ENCODE data around the gene B3GALT6. TPM values are rescaled to one million over a fixed set of nuclear protein-coding genes. Genes with fewer than 3 reads are reported as not detected.
"Not testable (repeated sequence)": the region's sequence is repeated elsewhere in the genome, so short reads cannot be mapped to it uniquely, and the experiment has no call there.

The B3GALT6 gene
- total and polyA plus RNA-seq, 5 donors = 9.1 to 13.3 (median 11.1) TPM

DNA sequence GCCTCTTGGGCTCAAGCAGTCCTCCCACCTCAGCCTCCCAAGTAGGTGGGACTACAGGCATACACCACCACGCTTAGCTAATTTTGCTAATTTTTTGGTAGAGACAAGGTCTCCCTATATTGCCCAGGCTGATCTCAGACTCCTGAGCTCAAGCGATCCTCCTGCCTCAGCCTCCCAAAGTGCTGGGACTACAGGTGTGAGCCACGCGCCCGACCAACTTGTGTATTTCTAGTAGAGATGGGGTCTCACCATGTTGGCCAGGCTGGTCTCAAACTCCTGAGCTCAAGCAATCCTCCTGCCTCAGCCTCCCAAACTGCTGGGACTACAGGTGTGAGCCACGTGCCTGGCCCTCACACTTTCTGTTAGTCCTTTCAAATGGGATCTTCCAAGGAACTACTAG, 36.3 kb upstream of the B3GALT6 start:
- H3K4me3 ChIP-seq (ENCODE audit: low read length); H3K4me1 ChIP-seq (ENCODE audit: control insufficient read depth, insufficient read depth, low read length); H3K27me3 ChIP-seq (ENCODE audit: control insufficient read depth, insufficient read depth); ATAC-seq; DNase-seq; H3K27ac ChIP-seq (ENCODE audit: low read length); intact Hi-C loops (cut with DNase I); H3K9me3 ChIP-seq (ENCODE audit: control insufficient read depth, low read length): not testable (repeated sequence)
- 81% methylated on average over 6 of the region's 6 CpGs for WGBS

GRCh38 chr1:1196431-1197187, 35.4 kb upstream of the B3GALT6 start:
- ATAC-seq (no peak), DNase-seq (peak in 2 of 3 donors; percentile 32 to 37)
- H3K4me3 ChIP-seq (ENCODE audit: low read length) = no peak overlapping the region
- WGBS = 78% methylated on average over 13 of the region's 13 CpGs
- no peak overlapping the region for H3K27ac ChIP-seq (ENCODE audit: low read length)
- no peaks in the 10 kb centered on the region for H3K4me1 ChIP-seq (ENCODE audit: control insufficient read depth, insufficient read depth, low read length)
- no peaks in the 10 kb centered on the region for H3K9me3 ChIP-seq (ENCODE audit: control insufficient read depth, low read length)
- intact Hi-C loops (cut with DNase I) = no loop called here
- H3K27me3 ChIP-seq (ENCODE audit: control insufficient read depth, insufficient read depth) = no peaks in the 10 kb centered on the region

GRCh38 chr1:1197188-1197500, 34.9 kb upstream of the B3GALT6 start:
- WGBS = 89% methylated on average over 8 of the region's 8 CpGs
- Histone ChIP-seq H3K4me1 (ENCODE audit: control insufficient read depth, insufficient read depth, low read length) (no peaks in the 10 kb centered on the region), H3K27ac (ENCODE audit: low read length) (no peak overlapping the region), H3K4me3 (ENCODE audit: low read length) (no peak overlapping the region), H3K9me3 (ENCODE audit: control insufficient read depth, low read length) (no peaks in the 10 kb centered on the region), H3K27me3 (ENCODE audit: control insufficient read depth, insufficient read depth) (no peaks in the 10 kb centered on the region)
- intact Hi-C loops (cut with DNase I) = no loop called here
- peak in 1 of 3 donors; percentile 23 for DNase-seq
- ATAC-seq = no peak

DNA sequence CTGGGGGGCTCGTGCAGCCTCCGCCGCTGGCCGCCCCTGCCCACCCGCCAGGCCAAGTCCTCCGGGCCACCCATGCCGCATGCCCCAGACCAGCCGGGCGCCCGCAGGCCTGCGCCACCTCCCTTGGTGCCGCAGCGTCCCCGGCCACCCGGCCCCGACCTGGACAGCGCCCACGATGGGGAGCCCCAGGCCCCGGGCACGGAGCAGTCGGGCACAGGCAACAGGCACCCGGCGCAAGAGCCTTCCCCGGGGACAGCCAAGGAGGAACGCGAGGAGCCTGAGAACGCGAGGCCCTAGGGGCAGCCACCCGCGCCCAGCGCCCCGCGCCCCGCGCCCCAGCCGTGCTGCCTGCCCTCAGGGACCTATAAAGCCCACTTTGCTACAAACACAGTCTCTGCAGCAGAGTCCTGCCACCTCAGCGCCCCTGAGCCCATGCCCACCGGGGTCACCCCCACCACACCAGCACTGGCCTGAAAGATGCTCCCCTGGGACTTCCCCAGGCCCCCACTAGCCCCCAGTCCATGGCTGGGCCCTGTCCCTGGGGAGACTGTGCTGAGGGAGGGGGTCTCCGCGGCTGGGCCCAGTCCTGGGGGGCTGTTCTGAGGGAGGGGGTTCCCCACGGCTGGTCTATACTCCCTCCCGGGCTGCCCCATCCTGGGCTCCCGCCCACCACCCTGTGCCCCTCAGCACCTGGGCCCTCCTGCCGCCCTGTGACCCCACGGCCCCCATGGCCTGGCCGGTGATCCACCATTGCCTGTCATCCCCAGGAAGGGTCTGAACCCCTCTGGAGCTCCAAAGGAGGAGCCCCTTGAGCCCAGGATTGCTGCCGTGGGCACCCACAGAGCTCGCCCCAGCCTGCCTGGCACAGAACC, 34.2 kb upstream of the B3GALT6 start:
- intact Hi-C loops (cut with DNase I) = no loop called here
- no peaks in the 10 kb centered on the region for H3K9me3 ChIP-seq (ENCODE audit: control insufficient read depth, low read length)
- ATAC-seq = peak in 1 of 2 donors; percentile 15

DNA sequence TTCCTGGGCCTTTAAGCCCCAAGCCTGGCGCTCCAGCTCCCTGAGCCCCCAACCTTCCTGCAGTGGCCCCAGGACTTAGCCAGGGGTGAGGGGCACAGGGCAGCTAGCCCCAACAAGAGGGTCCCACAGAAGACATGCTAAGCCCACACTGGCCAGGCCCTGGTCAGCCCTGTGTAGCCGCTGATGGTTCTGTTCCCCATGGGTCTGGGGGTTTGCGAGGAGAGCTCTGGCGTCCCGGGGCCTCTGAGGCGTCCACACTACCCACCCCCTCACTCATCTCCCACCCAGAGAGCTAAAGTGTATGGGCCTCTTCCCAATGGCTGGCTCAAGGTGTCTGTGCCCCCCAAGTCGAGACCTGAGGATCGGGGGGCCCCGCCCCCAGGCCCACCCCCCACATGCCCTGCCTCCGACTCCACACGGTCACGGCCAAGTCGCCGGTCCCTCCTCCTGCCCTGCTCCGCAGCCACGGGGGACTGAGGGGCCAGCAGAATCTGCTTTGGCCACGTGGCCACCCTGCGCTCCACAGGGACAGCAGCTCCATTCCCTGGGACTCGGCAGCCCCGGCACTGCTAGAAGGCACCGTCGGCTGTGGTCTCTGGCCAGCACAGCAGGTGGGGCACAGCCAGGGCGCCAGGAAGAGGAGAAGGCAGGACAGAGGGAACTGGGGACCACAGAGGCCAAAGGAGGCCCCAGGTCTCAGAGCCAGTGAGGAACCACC, 33.5 kb upstream of the B3GALT6 start:
- Histone ChIP-seq H3K4me1 (ENCODE audit: control insufficient read depth, insufficient read depth, low read length) (no peaks in the 10 kb centered on the region), H3K9me3 (ENCODE audit: control insufficient read depth, low read length) (no peaks in the 10 kb centered on the region), H3K4me3 (ENCODE audit: low read length) (no peak overlapping the region), H3K27me3 (ENCODE audit: control insufficient read depth, insufficient read depth) (no peaks in the 10 kb centered on the region), H3K27ac (ENCODE audit: low read length) (no peak overlapping the region)
- DNase-seq = peak in 2 of 3 donors; percentile 37 to 51
- WGBS = 67% methylated on average over 23 of the region's 23 CpGs
- ATAC-seq = no peak
- intact Hi-C loops (cut with DNase I) = no loop called here

More for the DNA sequence above, 34.2 kb upstream of the B3GALT6 start:
- Histone ChIP-seq H3K4me1 (ENCODE audit: control insufficient read depth, insufficient read depth, low read length) (no peaks in the 10 kb centered on the region), H3K27me3 (ENCODE audit: control insufficient read depth, insufficient read depth) (no peaks in the 10 kb centered on the region), H3K27ac (ENCODE audit: low read length) (no peak overlapping the region), H3K4me3 (ENCODE audit: low read length) (no peak overlapping the region)
- DNase-seq = peak in 2 of 3 donors; percentile 32 to 59
- 93% methylated on average over 48 of the region's 48 CpGs for WGBS

DNA sequence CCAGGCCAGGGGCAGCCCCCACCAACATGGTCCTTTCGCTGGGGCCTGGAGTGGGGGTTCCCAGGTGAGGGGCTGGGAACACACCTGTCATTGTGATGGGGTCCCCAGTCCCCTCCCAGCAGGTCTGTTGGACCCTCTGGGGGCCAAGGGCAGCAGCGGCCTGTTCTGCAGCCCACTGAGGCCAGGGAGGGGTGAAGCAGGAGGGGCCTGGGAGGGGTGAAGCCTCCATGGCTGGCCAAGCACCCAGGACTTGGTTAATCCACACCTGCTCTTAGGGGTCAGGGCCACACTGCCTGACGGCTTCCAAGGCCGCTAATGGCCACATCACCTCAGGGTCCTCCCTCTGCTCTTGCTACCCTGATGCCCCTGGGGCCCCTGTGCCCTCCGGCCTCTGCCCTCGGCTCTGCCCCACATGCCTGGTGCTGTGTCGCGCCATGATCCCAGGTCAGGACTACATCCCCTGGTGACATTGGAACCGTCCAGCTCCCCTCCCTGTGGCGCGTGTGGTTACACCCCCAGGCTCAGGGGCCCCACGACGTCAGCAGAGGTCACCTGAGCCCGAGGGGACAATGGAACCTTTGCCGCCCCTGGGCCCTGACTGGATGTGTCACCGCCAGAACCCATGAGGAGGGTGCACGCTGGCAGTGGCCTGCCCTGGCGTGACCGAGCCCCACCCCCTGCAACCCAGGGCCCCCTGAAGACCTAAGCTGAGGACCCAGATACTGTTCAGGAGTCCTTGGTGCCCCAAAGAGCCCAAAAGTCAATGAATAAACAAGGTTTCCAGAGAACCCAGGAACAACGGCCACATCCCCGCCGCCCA, 32.7 kb upstream of the B3GALT6 start:
- intact Hi-C loops (cut with DNase I) = no loop called here
- H3K27me3 ChIP-seq (ENCODE audit: control insufficient read depth, insufficient read depth) = no peaks in the 10 kb centered on the region
- peak in 1 of 2 donors; percentile 5 for ATAC-seq

DNA sequence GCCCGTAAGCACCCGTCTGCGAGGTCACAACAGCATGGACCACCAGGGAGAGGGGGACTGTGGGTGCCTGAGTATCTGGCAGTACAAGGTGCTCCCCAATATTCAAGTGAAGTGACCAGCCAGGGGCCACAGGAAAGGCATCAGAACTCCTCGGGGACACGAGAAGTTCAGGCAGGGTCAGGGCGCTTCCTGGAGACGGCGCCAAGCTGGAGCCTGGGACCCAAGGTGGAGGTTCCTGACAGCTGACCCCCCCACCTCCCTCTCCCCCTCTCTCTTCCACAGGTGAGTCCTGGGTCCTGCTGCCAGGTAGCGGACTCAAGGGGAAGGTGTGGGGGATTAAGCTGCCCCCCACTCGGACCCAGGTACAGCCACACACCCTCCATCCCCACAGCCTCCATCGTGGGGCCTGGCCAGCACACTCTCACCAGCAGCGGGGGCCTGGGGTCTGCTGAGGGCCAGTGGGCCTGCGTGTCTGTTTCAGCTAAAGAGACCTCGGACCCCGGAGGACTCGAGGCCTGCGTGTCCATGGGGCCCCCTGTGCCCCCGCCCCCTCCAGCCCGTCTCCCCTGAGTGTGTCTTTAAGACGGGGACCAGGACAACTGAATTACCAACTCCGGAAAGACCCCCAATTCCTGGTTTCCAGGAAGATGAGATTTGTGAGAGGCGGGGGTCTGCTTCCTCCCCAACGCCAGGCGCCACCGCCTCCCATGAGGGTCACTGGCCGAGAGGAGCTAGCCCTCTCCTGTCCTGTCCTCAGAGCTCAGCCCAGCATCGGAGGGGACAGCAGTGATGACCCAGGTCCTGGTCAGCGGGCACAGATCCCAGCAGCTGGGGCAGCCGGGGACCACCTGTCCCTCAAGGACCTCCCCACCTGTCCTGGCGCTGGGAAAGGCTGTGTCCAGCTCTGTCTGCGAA, 31.8 kb upstream of the B3GALT6 start:
- intact Hi-C loops (cut with DNase I) = no loop called here
- no peaks in the 10 kb centered on the region for H3K4me1 ChIP-seq (ENCODE audit: control insufficient read depth, insufficient read depth, low read length)
- H3K27ac ChIP-seq (ENCODE audit: low read length) = no peak overlapping the region
- DNase-seq (peak; percentile 13 to 41 (median 20)), ATAC-seq (no peak)
- H3K27me3 ChIP-seq (ENCODE audit: control insufficient read depth, insufficient read depth) = no peaks in the 10 kb centered on the region
- H3K4me3 ChIP-seq (ENCODE audit: low read length) = peak overlapping the region; percentile 54
- 72% methylated on average over 31 of the region's 31 CpGs for WGBS
- no peaks in the 10 kb centered on the region for H3K9me3 ChIP-seq (ENCODE audit: control insufficient read depth, low read length)

More for the DNA sequence above, 32.7 kb upstream of the B3GALT6 start:
- Histone ChIP-seq H3K4me3 (ENCODE audit: low read length) (no peak overlapping the region), H3K27ac (ENCODE audit: low read length) (no peak overlapping the region), H3K9me3 (ENCODE audit: control insufficient read depth, low read length) (no peaks in the 10 kb centered on the region), H3K4me1 (ENCODE audit: control insufficient read depth, insufficient read depth, low read length) (no peaks in the 10 kb centered on the region)
- WGBS = 86% methylated on average over 22 of the region's 22 CpGs
- peak in 2 of 3 donors; percentile 30 to 46 for DNase-seq

GRCh38 chr1:1200876-1201810, 30.9 kb upstream of the B3GALT6 start:
- peak; percentile 30 to 58 for ATAC-seq
- H3K9me3 ChIP-seq (ENCODE audit: control insufficient read depth, low read length) = no peaks in the 10 kb centered on the region
- DNase-seq = peak; percentile 61 to 82 (median 80)
- intact Hi-C loops (cut with DNase I) = no loop called here
- H3K27me3 ChIP-seq (ENCODE audit: control insufficient read depth, insufficient read depth) = no peaks in the 10 kb centered on the region
- H3K4me3 ChIP-seq (ENCODE audit: low read length) = peak overlapping the region; percentile 54
- 1% methylated on average over 109 of the region's 109 CpGs for WGBS
- no peak overlapping the region for H3K27ac ChIP-seq (ENCODE audit: low read length)
- no peaks in the 10 kb centered on the region for H3K4me1 ChIP-seq (ENCODE audit: control insufficient read depth, insufficient read depth, low read length)
